ENCODE data around the gene ABHD16A. TPM values are rescaled to one million over a fixed set of nuclear protein-coding genes. Genes with fewer than 3 reads are reported as not detected.

The ABHD16A gene
- total and polyA plus RNA-seq, 2 of the 13 experiments (the other 11 are each of a cell fraction or from before 2014, with no cell fraction given), result 43.5 to 45.4 TPM

DNA sequence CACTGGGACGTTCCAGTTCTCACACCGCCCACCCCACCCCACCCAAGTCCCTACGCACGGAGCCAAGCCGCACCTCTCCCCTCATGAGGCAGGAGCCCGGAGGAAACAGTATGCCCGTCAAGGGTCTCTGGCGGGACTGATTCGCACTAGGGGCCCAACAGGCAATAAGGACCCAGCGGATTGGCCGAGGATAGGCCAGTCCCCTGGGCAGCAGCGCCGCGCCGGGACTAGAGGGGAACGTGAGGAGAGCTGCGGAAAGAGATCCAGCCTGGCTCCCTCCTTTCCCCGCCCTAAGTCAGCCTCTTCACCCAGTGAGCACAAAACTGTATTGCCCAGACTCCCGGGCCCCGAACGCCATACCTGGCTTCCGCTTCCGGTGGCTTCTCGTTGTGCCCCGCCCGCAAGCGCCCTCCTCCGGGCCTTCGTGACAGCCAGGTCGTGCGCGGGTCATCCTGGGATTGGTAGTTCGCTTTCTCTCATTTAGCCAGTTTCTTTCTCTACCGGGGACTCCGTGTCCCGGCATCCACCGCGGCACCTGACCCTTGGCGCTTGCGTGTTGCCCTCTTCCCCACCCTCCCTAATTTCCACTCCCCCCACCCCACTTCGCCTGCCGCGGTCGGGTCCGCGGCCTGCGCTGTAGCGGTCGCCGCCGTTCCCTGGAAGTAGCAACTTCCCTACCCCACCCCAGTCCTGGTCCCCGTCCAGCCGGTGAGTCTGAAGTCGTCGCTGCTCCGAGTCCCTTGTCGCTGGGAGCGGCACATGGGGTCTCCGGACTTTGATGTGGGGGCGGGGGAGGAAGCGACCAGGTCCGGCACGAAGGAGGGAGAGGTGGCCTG is 37.4 kb downstream of the ABHD16A start, which contains the start of gene CSNK2B (continued):
- TF ChIP-seq, protein P1, sequence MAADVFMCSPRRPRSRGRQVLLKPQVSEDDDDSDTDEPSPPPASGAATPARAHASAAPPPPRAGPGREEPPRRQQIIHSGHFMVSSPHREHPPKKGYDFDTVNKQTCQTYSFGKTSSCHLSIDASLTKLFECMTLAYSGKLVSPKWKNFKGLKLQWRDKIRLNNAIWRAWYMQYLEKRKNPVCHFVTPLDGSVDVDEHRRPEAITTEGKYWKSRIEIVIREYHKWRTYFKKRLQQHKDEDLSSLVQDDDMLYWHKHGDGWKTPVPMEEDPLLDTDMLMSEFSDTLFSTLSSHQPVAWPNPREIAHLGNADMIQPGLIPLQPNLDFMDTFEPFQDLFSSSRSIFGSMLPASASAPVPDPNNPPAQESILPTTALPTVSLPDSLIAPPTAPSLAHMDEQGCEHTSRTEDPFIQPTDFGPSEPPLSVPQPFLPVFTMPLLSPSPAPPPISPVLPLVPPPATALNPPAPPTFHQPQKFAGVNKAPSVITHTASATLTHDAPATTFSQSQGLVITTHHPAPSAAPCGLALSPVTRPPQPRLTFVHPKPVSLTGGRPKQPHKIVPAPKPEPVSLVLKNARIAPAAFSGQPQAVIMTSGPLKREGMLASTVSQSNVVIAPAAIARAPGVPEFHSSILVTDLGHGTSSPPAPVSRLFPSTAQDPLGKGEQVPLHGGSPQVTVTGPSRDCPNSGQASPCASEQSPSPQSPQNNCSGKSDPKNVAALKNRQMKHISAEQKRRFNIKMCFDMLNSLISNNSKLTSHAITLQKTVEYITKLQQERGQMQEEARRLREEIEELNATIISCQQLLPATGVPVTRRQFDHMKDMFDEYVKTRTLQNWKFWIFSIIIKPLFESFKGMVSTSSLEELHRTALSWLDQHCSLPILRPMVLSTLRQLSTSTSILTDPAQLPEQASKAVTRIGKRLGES (CRISPR knock-in tag; IDR thresholded peaks at IDR 0.05; ENCODE audit: borderline replicate concordance), result no peak
- TF ChIP-seq SSRP1 (CRISPR knock-in tag; IDR thresholded peaks at IDR 0.05) (no peak; the same call in 1 of the 2 replicates), SRSF4 (IDR thresholded peaks at IDR 0.05; ENCODE audit: low read depth, low read length, poor library complexity, severe bottlenecking) (no peak), HOXA5 (CRISPR knock-in tag; IDR thresholded peaks at IDR 0.05) (no peak), ZNF530 (CRISPR knock-in tag; IDR thresholded peaks at IDR 0.05; ENCODE audit: low read depth) (no peak), HNF4G (IDR thresholded peaks at IDR 0.05; ENCODE audit: borderline replicate concordance, low read depth, low read length) (peak; percentile 3), HNF4G (CRISPR knock-in tag; IDR thresholded peaks at IDR 0.05; ENCODE audit: borderline replicate concordance, low read depth) (no peak), FOXJ3 (CRISPR knock-in tag; IDR thresholded peaks at IDR 0.05; ENCODE audit: borderline replicate concordance) (peak; percentile 66; the same call in 1 of the 2 replicates), NCOA1 (CRISPR knock-in tag; IDR thresholded peaks at IDR 0.05) (no peak), HHEX (CRISPR knock-in tag; IDR thresholded peaks at IDR 0.05) (no peak), ZSCAN22 (CRISPR knock-in tag; IDR thresholded peaks at IDR 0.05) (no peak), ATF7 (IDR thresholded peaks at IDR 0.05) (no peak), ATF7 (CRISPR knock-in tag; IDR thresholded peaks at IDR 0.05) (peak; percentile 58; the same call in 1 of the 2 replicates)
- TF ChIP-seq, protein P2, sequence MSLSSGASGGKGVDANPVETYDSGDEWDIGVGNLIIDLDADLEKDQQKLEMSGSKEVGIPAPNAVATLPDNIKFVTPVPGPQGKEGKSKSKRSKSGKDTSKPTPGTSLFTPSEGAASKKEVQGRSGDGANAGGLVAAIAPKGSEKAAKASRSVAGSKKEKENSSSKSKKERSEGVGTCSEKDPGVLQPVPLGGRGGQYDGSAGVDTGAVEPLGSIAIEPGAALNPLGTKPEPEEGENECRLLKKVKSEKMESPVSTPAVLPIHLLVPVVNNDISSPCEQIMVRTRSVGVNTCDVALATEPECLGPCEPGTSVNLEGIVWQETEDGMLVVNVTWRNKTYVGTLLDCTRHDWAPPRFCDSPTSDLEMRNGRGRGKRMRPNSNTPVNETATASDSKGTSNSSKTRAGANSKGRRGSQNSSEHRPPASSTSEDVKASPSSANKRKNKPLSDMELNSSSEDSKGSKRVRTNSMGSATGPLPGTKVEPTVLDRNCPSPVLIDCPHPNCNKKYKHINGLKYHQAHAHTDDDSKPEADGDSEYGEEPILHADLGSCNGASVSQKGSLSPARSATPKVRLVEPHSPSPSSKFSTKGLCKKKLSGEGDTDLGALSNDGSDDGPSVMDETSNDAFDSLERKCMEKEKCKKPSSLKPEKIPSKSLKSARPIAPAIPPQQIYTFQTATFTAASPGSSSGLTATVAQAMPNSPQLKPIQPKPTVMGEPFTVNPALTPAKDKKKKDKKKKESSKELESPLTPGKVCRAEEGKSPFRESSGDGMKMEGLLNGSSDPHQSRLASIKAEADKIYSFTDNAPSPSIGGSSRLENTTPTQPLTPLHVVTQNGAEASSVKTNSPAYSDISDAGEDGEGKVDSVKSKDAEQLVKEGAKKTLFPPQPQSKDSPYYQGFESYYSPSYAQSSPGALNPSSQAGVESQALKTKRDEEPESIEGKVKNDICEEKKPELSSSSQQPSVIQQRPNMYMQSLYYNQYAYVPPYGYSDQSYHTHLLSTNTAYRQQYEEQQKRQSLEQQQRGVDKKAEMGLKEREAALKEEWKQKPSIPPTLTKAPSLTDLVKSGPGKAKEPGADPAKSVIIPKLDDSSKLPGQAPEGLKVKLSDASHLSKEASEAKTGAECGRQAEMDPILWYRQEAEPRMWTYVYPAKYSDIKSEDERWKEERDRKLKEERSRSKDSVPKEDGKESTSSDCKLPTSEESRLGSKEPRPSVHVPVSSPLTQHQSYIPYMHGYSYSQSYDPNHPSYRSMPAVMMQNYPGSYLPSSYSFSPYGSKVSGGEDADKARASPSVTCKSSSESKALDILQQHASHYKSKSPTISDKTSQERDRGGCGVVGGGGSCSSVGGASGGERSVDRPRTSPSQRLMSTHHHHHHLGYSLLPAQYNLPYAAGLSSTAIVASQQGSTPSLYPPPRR (CRISPR knock-in tag; IDR thresholded peaks at IDR 0.05; ENCODE audit: borderline replicate concordance), result 0 out of 2 replicates have a peak, but pooled peaks have one; percentile 8
- TF ChIP-seq, protein P3, sequence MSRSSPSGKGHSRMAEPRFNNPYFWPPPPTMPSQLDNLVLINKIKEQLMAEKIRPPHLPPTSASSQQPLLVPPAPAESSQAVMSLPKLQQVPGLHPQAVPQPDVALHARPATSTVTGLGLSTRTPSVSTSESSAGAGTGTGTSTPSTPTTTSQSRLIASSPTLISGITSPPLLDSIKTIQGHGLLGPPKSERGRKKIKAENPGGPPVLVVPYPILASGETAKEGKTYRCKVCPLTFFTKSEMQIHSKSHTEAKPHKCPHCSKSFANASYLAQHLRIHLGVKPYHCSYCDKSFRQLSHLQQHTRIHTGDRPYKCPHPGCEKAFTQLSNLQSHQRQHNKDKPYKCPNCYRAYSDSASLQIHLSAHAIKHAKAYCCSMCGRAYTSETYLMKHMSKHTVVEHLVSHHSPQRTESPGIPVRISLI (CRISPR knock-in tag; IDR thresholded peaks at IDR 0.05; ENCODE audit: borderline replicate concordance), result no peak; the same call in 1 of the 2 replicates
- TF ChIP-seq, protein P4, sequence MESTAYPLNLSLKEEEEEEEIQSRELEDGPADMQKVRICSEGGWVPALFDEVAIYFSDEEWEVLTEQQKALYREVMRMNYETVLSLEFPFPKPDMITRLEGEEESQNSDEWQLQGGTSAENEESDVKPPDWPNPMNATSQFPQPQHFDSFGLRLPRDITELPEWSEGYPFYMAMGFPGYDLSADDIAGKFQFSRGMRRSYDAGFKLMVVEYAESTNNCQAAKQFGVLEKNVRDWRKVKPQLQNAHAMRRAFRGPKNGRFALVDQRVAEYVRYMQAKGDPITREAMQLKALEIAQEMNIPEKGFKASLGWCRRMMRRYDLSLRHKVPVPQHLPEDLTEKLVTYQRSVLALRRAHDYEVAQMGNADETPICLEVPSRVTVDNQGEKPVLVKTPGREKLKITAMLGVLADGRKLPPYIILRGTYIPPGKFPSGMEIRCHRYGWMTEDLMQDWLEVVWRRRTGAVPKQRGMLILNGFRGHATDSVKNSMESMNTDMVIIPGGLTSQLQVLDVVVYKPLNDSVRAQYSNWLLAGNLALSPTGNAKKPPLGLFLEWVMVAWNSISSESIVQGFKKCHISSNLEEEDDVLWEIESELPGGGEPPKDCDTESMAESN (CRISPR knock-in tag; conservative IDR thresholded peaks at IDR 0.05), result peak; percentile 93
- TF ChIP-seq, protein P5, sequence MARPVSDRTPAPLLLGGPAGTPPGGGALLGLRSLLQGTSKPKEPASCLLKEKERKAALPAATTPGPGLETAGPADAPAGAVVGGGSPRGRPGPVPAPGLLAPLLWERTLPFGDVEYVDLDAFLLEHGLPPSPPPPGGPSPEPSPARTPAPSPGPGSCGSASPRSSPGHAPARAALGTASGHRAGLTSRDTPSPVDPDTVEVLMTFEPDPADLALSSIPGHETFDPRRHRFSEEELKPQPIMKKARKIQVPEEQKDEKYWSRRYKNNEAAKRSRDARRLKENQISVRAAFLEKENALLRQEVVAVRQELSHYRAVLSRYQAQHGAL (CRISPR knock-in tag; IDR thresholded peaks at IDR 0.05; ENCODE audit: not compliant biosample characterization), result peak; percentile 50
